HUES6 (cell line): ENCODE data around the gene PARP12.

Experiments used
- H3K27ac ChIP-seq: 2 replicates; pipeline ENCODE4 v1.7.0; 2013; ENCODE audit warnings: low read depth, mild to moderate bottlenecking, low read length, inconsistent platforms
- H3K27me3 ChIP-seq: 2 replicates; pipeline ENCODE4 v1.6.1; 2013; ENCODE audit warnings: low read length; ENCODE audit not compliant: control insufficient read depth, insufficient read depth
- H3K36me3 ChIP-seq: 2 replicates; pipeline ENCODE4 v1.6.1; 2013; ENCODE audit warnings: low read length; ENCODE audit not compliant: control insufficient read depth, insufficient read depth
- H3K4me1 ChIP-seq: 2 replicates; pipeline ENCODE4 v1.6.1; 2013; ENCODE audit warnings: low read length; ENCODE audit not compliant: control insufficient read depth, insufficient read depth
- H3K4me3 ChIP-seq: 2 replicates; pipeline ENCODE4 v1.5.1; 2013; ENCODE audit warnings: low read depth, low read length
- H3K9ac ChIP-seq: one replicate; pipeline ENCODE4 v1.6.1; 2013; ENCODE audit warnings: mild to moderate bottlenecking, low read length
- H3K9me3 ChIP-seq: 2 replicates; pipeline ENCODE4 v1.6.1; 2013; ENCODE audit warnings: low read depth, low read length; ENCODE audit not compliant: control insufficient read depth, insufficient read depth

Gene PARP12

GRCh38 chr7:140034421-140034820 lies 28.3 kb downstream of the PARP12 start:
- no peaks in the 10 kb centered on the region for H3K4me1 ChIP-seq
- H3K36me3 ChIP-seq = no peaks in the 10 kb centered on the region
- no peak overlapping the region for H3K4me3 ChIP-seq
- H3K9ac ChIP-seq = no peak overlapping the region
- no peaks in the 10 kb centered on the region for H3K27me3 ChIP-seq
- H3K9me3 ChIP-seq = no peaks in the 10 kb centered on the region
- no peak overlapping the region for H3K27ac ChIP-seq

GRCh38 chr7:140033779-140034363 lies 28.9 kb downstream of the PARP12 start:
- H3K9me3 ChIP-seq = no peaks in the 10 kb centered on the region
- no peaks in the 10 kb centered on the region for H3K27me3 ChIP-seq
- no peaks in the 10 kb centered on the region for H3K4me1 ChIP-seq
- no peak overlapping the region for H3K9ac ChIP-seq
- H3K27ac ChIP-seq = no peak overlapping the region
- no peak overlapping the region for H3K4me3 ChIP-seq
- H3K36me3 ChIP-seq = no peaks in the 10 kb centered on the region

- Histone ChIP-seq H3K36me3 (no peaks in the 10 kb centered on the region), H3K27ac (no peak overlapping the region), H3K9me3 (no peaks in the 10 kb centered on the region), H3K27me3 (no peaks in the 10 kb centered on the region), H3K4me1 (no peaks in the 10 kb centered on the region), H3K4me3 (no peak overlapping the region), H3K9ac (no peak overlapping the region)
Observed at GRCh38 chr7:140033036-140033435, 29.7 kb downstream of the PARP12 start.

- Histone ChIP-seq H3K9ac (no peak overlapping the region), H3K36me3 (no peaks in the 10 kb centered on the region), H3K4me1 (no peaks in the 10 kb centered on the region)
Observed at GRCh38 chr7:140031364-140031763, 31.4 kb downstream of the PARP12 start.

GRCh38 chr7:140029072-140029471 lies 33.7 kb downstream of the PARP12 start:
- Histone ChIP-seq H3K27ac (no peak overlapping the region), H3K4me3 (no peak overlapping the region), H3K4me1 (no peaks in the 10 kb centered on the region), H3K27me3 (no peaks in the 10 kb centered on the region), H3K9ac (no peak overlapping the region), H3K36me3 (no peaks in the 10 kb centered on the region; the same call in 1 of the 2 replicates), H3K9me3 (no peaks in the 10 kb centered on the region)

More at GRCh38 chr7:140031364-140031763, 31.4 kb downstream of the PARP12 start:
- Histone ChIP-seq H3K9me3 (no peaks in the 10 kb centered on the region), H3K4me3 (no peak overlapping the region), H3K27me3 (no peaks in the 10 kb centered on the region), H3K27ac (no peak overlapping the region)

- no peaks in the 10 kb centered on the region; the same call in 1 of the 2 replicates for H3K36me3 ChIP-seq
- H3K27me3 ChIP-seq = no peaks in the 10 kb centered on the region
- H3K4me3 ChIP-seq = no peak overlapping the region
- no peaks in the 10 kb centered on the region for H3K9me3 ChIP-seq
- no peak overlapping the region for H3K27ac ChIP-seq
- no peaks in the 10 kb centered on the region for H3K4me1 ChIP-seq
- no peak overlapping the region for H3K9ac ChIP-seq
Observed at GRCh38 chr7:140028311-140028710, 34.4 kb downstream of the PARP12 start.

GRCh38 chr7:140027858-140028257 lies 34.9 kb downstream of the PARP12 start:
- no peak overlapping the region for H3K27ac ChIP-seq

GRCh38 chr7:140026935-140027334 lies 35.8 kb downstream of the PARP12 start:
- H3K27me3 ChIP-seq = no peaks in the 10 kb centered on the region
- no peak overlapping the region for H3K27ac ChIP-seq
- H3K4me3 ChIP-seq = no peak overlapping the region
- no peaks in the 10 kb centered on the region for H3K9me3 ChIP-seq
- H3K9ac ChIP-seq = no peak overlapping the region
- no peaks in the 10 kb centered on the region; the same call in 1 of the 2 replicates for H3K36me3 ChIP-seq
- no peaks in the 10 kb centered on the region for H3K4me1 ChIP-seq

More at GRCh38 chr7:140027858-140028257, 34.9 kb downstream of the PARP12 start:
- Histone ChIP-seq H3K27me3 (no peaks in the 10 kb centered on the region), H3K9me3 (no peaks in the 10 kb centered on the region), H3K9ac (no peak overlapping the region), H3K4me3 (no peak overlapping the region), H3K36me3 (no peaks in the 10 kb centered on the region; the same call in 1 of the 2 replicates), H3K4me1 (no peaks in the 10 kb centered on the region)

- H3K27me3 ChIP-seq = no peaks in the 10 kb centered on the region
- H3K36me3 ChIP-seq = no peaks in the 10 kb centered on the region; the same call in 1 of the 2 replicates
- no peak overlapping the region for H3K27ac ChIP-seq
- no peak overlapping the region for H3K4me3 ChIP-seq
- H3K4me1 ChIP-seq = no peaks in the 10 kb centered on the region
- H3K9ac ChIP-seq = no peak overlapping the region
- H3K9me3 ChIP-seq = no peaks in the 10 kb centered on the region
Observed at GRCh38 chr7:140025814-140026433, 36.8 kb downstream of the PARP12 start.

GRCh38 chr7:140025241-140025640 lies 37.5 kb downstream of the PARP12 start:
- H3K27me3 ChIP-seq = no peaks in the 10 kb centered on the region
- H3K9ac ChIP-seq = no peak overlapping the region
- no peaks in the 10 kb centered on the region; the same call in 1 of the 2 replicates for H3K36me3 ChIP-seq
- H3K9me3 ChIP-seq = no peaks in the 10 kb centered on the region
- H3K4me1 ChIP-seq = no peaks in the 10 kb centered on the region
- no peak overlapping the region for H3K4me3 ChIP-seq
- no peak overlapping the region for H3K27ac ChIP-seq

GRCh38 chr7:140024585-140024984 lies 38.2 kb downstream of the PARP12 start:
- H3K27me3 ChIP-seq = no peaks in the 10 kb centered on the region
- no peak overlapping the region for H3K27ac ChIP-seq
- H3K4me3 ChIP-seq = no peak overlapping the region
- H3K4me1 ChIP-seq = no peaks in the 10 kb centered on the region
- H3K9ac ChIP-seq = no peak overlapping the region
- H3K9me3 ChIP-seq = no peaks in the 10 kb centered on the region
- H3K36me3 ChIP-seq = no peaks in the 10 kb centered on the region; the same call in 1 of the 2 replicates
